Measurements from ENCODE around the gene DOK3. TPM values are rescaled to one million over a fixed set of nuclear protein-coding genes. Genes with fewer than 3 reads are reported as not detected.

DOK3 gene
- total RNA-seq, 1 donor from 2014 or later: 11.6 TPM

DNA sequence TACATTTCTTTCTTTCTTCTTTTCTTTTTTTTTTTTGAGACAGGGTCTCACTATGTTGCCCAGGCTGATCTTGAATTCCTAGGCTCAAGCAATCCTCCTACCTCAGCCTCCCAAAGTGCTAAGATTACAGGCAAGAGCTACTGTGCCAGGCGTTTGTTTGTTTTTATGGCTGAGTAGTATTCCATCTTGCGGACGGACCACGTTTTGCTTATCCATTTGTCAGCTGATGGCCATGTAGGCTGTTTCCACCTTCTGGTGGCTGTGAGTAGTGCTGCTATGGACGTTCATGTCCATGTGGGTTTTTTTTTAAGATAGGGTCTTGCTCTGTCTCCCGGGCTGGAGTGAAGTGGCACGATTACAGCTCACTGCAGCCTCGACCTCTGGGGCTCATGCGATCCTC, 2.5 kb downstream of the DOK3 start:
- Mint-ChIP-seq H3K4me3 (ENCODE audit: low read depth) (no peak overlapping the region), H3K27me3 (no peaks in the 10 kb centered on the region), H3K27ac (no peak overlapping the region), H3K4me1 (ENCODE audit: low read depth) (no peaks in the 10 kb centered on the region), H3K36me3 (ENCODE audit: insufficient read depth) (peaks cover 12% of the 10 kb centered on the region), H3K9me3 (ENCODE audit: low read depth) (no peaks in the 10 kb centered on the region)
- no peak for DNase-seq (ENCODE audit: low spot score, unreplicated experiment)
- peak; percentile 32 for TF ChIP-seq CTCF (IDR thresholded peaks at IDR 0.05; ENCODE audit: unreplicated experiment)

DNA sequence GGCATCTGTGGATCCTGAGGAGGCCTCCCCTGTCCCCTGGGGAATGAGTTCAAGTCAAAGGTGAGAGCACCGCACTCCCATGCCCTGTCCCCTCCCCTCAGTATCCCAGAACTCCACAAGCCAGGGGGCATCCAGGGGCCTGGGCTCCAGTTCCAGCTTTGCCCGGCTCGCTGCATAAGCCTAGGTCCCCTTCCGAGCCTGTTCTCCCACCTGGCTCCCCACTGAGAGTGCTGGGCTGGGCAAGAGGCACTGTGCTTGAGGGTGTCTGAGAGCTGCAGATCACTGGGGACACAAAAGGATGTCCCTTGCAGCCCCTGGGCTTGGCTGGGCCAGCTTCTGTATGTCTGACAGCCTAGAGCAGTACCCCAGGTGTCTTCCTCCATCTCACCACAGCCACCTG, 4.6 kb downstream of the DOK3 start:
- Mint-ChIP-seq H3K4me1 (ENCODE audit: low read depth) (peaks cover 2% of the 10 kb centered on the region), H3K27ac (no peak overlapping the region), H3K36me3 (ENCODE audit: insufficient read depth) (peaks cover 8% of the 10 kb centered on the region), H3K27me3 (peaks cover 5% of the 10 kb centered on the region), H3K4me3 (ENCODE audit: low read depth) (no peak overlapping the region), H3K9me3 (ENCODE audit: low read depth) (no peaks in the 10 kb centered on the region)
- no peak for TF ChIP-seq CTCF (IDR thresholded peaks at IDR 0.05; ENCODE audit: unreplicated experiment)
- no peak for DNase-seq (ENCODE audit: low spot score, unreplicated experiment)

DNA sequence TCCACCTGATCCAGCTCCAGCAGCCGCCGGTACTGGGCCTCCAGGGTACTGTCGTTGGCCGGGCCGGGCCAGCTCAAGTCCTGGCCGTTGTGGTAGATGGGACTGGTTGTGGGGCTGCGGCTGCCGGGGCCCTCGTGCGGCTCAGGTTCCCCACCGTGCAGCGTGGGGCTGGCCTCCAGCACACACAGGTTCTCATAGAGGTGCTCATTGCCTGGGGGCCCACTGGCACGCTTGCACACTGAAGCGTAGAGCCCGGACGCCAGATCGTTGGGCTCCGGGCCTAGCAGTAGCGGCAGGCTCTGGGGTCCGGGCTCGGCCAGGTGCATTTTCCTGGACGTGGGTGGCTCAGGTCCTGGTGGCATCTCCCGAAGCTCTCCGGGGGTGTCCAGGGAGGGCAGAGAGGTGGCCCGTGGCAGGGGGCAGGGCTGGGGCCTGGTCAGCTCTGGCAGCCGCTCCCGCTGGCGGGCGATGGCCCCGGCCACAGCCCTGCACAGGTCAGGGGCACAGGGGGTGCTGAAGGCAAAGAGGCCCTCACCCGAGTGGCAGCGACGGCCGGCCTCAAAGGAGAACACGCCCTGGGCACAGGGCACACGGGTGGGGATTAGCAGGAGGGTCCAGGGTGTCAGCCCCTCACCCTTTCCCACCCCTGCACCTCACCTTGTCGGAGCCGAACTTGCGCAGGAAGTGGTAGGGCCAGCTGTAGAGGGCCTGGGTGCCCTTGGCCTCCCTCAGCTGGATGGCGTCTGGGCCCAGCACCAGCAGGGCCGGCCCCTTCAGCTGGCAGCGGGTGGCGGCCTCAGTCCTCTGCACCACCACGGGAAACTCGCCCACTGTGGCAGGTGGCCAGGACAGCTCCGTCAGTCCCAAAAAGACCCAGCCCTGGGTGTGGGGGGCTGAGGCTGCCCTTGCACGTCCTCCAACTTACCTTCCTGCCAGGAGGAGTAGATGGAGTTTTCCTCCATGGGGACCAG, 5.3 kb downstream of the DOK3 start:
- peaks cover 2% of the 10 kb centered on the region for H3K4me1 Mint-ChIP-seq (ENCODE audit: low read depth)
- no peaks in the 10 kb centered on the region for H3K9me3 Mint-ChIP-seq (ENCODE audit: low read depth)
- H3K27me3 Mint-ChIP-seq: peaks cover 12% of the 10 kb centered on the region
- DNase-seq (ENCODE audit: low spot score, unreplicated experiment): no peak
- no peak overlapping the region for H3K4me3 Mint-ChIP-seq (ENCODE audit: low read depth)
- TF ChIP-seq CTCF (IDR thresholded peaks at IDR 0.05; ENCODE audit: unreplicated experiment): no peak
- no peak overlapping the region for H3K27ac Mint-ChIP-seq
- H3K36me3 Mint-ChIP-seq (ENCODE audit: insufficient read depth): peaks cover 8% of the 10 kb centered on the region

GRCh38 chr5:177503351-177504085, 6.1 kb downstream of the DOK3 start:
- TF ChIP-seq CTCF (IDR thresholded peaks at IDR 0.05; ENCODE audit: unreplicated experiment): no peak
- no peaks in the 10 kb centered on the region for H3K9me3 Mint-ChIP-seq (ENCODE audit: low read depth)
- no peak overlapping the region for H3K27ac Mint-ChIP-seq
- DNase-seq (ENCODE audit: low spot score, unreplicated experiment): no peak
- peaks cover 4% of the 10 kb centered on the region for H3K4me1 Mint-ChIP-seq (ENCODE audit: low read depth)
- H3K27me3 Mint-ChIP-seq: peaks cover 19% of the 10 kb centered on the region
- H3K4me3 Mint-ChIP-seq (ENCODE audit: low read depth): no peak overlapping the region
- peaks cover 8% of the 10 kb centered on the region for H3K36me3 Mint-ChIP-seq (ENCODE audit: insufficient read depth)

GRCh38 chr5:177502886-177503285, 6.7 kb downstream of the DOK3 start:
- no peak overlapping the region for H3K27ac Mint-ChIP-seq
- peaks cover 7% of the 10 kb centered on the region for H3K36me3 Mint-ChIP-seq (ENCODE audit: insufficient read depth)
- H3K27me3 Mint-ChIP-seq: peaks cover 26% of the 10 kb centered on the region
- DNase-seq (ENCODE audit: low spot score, unreplicated experiment): no peak
- no peak overlapping the region for H3K4me3 Mint-ChIP-seq (ENCODE audit: low read depth)
- H3K4me1 Mint-ChIP-seq (ENCODE audit: low read depth): peaks cover 7% of the 10 kb centered on the region
- H3K9me3 Mint-ChIP-seq (ENCODE audit: low read depth): no peaks in the 10 kb centered on the region
- no peak for TF ChIP-seq CTCF (IDR thresholded peaks at IDR 0.05; ENCODE audit: unreplicated experiment)
